Stimulated activated CD8-positive, alpha-beta memory T cell treated with anti-CD3 and anti-CD28 coated beads, Interleukin-7, amount 100 ng/mL, for 1 hour (primary cell): ENCODE data around the gene CATSPERB.
A peak's percentile ranks its signal among the peaks of the same experiment; 100 is the strongest.
"Not testable (repeated sequence)": the region's sequence is repeated elsewhere in the genome, so short reads cannot be mapped to it uniquely, and the experiment has no call there.

Experiments used
- DNase-seq, 2 donors: peaks; one replicate each; pipeline ENCODE4 v3.0.0-alpha.2; 2020; ENCODE audit warnings: low read depth in 2 of 2

CATSPERB gene

GRCh38 chr14:91577632-91578233 is 154.2 kb downstream of the CATSPERB start:
- DNase-seq, result no peak

GRCh38 chr14:91575469-91576208 is 156.2 kb downstream of the CATSPERB start:
- no peak for DNase-seq

- DNase-seq, result peak; percentile 24 to 48
These were observed 157.7 kb downstream of the CATSPERB start for GRCh38 chr14:91573894-91574837.

DNA sequence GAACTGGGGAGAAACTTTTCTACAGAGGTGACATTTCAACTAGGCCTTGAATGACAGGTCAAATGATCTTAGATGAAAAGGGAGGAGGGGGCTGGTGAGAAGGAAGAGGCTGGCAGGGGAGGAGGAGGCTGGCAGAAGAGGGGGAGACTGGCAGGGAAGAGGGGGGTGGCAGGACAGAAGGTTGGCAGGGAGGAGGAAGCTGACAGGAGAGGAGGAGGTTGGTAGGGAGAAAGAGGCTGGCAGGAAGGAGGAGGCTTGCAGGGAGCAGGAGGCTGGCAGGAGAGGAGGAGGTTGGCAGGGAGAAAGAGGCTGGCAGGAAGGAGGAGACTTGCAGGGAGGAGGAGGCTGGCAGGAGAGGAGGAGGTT is 158.4 kb downstream of the CATSPERB start:
- no peak for DNase-seq

GRCh38 chr14:91570021-91570420 is 161.9 kb downstream of the CATSPERB start:
- no peak for DNase-seq

DNA sequence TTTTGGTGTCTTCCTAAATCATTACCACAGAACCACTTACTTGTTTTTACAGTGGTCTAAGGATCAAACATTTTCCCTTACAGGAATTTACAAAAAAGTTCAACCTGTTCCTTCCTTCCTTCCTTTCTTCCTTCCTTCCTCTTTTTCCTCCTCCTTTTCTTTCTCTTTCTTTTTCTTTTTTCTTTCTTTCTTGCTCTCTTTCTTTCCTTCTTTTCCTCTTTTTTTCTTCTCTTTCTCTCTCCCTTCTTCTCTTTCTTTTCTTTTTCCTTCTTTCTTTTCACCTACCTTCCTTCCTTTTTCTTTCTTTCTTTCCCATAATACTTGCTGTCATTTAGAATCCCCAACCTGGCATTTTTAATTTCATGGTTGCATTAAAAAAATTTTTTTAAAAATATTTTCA is 162.6 kb downstream of the CATSPERB start:
- DNase-seq, result no peak

DNA sequence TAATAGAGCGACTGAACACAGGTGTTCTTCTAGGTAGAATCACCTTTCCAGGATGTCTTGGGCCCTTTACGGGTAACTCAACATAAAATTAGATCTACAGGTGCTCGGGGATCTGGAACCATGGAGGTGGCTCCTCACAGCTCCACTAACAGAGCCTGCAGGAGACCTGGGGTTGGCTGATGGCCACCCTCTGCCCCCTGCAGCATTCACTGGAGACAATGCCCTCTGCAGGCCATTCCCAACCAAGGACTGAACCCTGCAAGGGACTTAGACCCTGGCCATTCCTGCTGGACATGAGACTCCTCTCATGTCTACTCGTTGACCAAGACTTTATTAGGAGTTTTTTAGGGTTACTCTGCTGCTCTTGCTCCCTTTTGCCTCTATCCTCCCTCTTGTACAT is 163.3 kb downstream of the CATSPERB start:
- DNase-seq, result no peak

GRCh38 chr14:91567827-91568226 is 164.1 kb downstream of the CATSPERB start:
- not testable (repeated sequence) for DNase-seq

GRCh38 chr14:91555531-91555930 is 176.4 kb downstream of the CATSPERB start:
- DNase-seq, result no peak

- DNase-seq, result no peak
These were observed 177.2 kb downstream of the CATSPERB start for GRCh38 chr14:91554535-91555332.

DNA sequence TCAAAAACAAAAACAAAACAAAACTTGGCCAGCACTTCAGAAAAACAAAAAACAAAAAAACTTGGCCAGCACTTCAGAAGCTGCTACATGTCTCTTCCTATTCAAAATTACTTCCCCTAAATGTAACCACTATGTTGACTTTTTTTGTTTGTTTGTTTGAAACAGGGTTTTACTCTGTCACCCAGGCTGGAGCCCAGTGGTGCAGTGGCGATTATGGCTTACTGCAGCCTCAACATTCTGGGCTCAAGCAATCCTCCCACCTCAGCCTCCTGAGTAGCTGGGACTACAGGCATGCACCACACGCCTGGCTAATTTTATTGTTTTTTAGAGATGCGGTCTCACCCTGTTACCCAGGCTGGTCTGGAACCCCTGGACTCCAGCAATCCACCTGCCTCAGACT is 183.8 kb downstream of the CATSPERB start:
- DNase-seq, result no peak

GRCh38 chr14:91545946-91546716 is 185.8 kb downstream of the CATSPERB start:
- no peak for DNase-seq

- DNase-seq, result no peak
These were observed 186.7 kb downstream of the CATSPERB start for GRCh38 chr14:91545204-91545603.

DNA sequence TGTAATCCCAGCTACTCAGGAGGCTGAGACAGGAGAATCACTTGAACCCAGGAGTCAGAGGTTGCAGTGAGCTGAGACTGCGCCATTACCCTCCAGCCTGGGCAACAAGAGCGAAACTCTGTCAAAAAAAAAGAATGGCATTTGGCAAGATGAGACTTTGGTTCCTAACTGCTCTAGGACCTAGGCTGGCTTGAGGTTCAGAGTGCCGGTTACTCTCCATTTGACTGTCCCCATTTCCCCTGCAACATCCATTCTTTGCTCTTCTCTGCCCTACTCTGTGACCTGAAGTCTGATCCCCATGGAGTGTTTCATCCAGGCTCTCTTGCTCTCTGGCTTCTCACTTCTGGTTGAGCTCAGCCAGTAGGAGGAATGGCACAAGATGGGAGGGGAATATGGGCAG is 195.6 kb downstream of the CATSPERB start:
- DNase-seq, result no peak

- not testable (repeated sequence) for DNase-seq
These were observed 197.8 kb downstream of the CATSPERB start for GRCh38 chr14:91534059-91534458.

- no peak for DNase-seq
These were observed 198.3 kb downstream of the CATSPERB start for GRCh38 chr14:91533623-91534022.
